NCI-H345 treated with DMSO at 0.1 percent for 48 hours (cell line): Measurements from ENCODE around the gene MYNN.

Experiments used
- DNase-seq: peaks from one replicate; lab custom pipeline; 2025; ENCODE audit not compliant: unreplicated experiment; lab: John Stamatoyannopoulos, UW

MYNN gene

DNA sequence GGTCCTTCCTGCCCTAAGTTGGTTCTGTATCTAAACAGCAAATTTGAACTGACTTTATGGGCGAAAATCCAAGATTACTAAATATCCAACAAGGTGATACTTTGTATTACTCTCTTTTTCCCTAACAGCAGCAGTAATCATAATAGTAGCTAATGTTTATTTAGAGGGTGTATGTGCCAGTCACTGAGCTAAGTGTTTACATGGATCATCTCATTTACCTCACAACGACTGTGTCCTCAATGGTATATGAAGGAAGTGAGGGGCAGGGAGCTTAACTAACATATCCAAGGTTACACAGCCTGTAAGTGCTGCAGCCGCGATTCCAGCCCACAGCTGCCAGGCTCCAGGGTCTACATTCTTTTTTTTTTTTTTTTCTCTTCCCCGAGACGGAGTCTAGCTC is 49.8 kb downstream of the MYNN start:
- DNase-seq: peak; percentile 47

DNA sequence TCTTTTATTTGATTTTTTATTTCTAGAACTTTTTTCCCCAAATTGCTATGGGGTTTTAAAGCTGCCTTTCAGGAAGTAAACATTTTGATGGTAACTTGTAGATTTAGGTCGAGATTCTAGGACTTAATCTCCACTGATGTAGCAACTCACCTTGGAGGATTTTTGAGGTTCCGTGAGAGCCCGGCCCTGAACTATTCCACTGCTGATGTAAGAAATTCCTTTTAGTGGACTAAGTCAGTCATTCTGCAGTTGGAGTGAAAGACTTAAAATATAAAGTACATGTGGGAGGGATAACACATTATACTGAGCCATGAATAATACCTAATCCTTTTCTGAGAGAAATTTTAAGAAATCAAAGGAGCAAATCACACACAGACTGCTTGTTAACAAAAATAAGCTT is 52.1 kb downstream of the MYNN start:
- no peak for DNase-seq

GRCh38 chr3:169827712-169828111 is 54.5 kb downstream of the MYNN start:
- no peak for DNase-seq

DNA sequence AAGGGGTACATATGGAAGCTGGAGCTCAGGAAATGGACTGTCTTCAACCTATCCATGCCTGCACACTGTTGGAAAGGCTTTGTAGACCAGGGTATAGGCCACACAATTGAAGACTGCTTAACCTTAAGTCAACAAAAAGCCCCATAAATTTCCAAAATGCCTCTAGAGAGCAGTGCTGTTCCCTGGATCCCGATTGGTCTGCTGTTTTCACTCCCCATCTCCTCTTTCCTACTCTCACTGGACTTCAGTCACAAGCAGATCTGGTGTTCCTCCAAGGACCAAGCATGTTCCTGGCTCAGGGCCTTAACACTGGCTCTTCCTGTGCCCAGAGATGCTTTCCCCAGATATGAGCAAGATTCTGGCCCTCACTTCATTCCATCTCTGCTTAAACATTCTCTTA is 62.3 kb downstream of the MYNN start:
- DNase-seq: no peak

DNA sequence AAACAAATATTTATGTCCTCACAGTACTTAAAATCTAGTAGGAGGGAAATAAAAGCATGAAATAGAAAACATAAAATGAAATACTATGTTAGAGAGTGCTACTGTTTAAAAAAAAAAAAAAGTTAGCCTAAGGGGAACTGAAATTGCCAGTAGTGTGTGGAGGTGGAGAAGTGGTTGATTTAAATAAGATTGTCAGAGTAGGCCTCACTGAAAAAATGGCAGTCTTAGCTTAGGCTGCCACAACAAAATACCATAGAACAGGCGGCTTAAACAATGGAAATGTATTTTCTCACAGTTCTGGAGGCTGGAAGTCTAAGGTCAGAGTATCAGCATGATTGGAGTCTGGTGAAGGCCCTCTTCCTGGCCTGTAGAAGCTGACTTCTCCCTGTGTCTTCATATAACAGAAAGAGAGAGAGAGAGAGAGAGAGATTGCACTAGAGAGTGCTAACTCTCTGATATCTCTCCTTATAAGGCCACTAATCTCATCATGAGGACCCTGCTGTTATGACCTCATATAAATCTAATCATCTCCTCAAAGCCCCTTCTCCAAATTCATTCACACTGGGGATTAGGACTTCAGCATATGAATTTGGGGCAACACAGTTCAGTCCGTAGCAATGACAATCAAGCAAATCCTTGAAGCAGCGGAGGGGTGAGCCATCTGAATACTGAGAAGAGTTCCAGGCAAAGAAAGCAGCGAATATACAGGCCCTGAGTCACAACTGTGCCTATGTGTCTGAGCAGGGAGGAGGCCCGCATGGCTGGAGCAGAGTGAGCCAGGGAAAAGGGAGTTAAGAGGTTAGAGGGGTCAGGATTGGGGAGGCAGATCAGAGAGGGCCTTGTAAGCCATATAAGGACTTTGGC is 63.1 kb downstream of the MYNN start:
- DNase-seq: no peak

DNA sequence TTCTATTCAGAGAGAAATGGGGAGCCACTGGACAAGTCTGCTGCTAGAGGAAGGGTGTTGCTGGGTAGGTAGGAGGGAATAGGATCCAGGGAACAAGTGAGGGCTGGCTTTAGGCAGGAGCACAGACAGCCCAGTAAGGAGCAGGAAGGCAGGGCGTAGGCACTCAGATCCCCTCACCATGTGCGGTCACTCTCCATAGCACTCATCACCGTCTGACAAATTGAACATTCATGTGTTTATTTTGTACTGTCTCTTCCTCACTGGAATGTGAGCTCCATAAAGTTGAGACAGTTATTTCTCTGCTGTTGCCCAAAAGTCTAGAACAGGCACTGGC is 63.7 kb downstream of the MYNN start:
- no peak for DNase-seq

DNA sequence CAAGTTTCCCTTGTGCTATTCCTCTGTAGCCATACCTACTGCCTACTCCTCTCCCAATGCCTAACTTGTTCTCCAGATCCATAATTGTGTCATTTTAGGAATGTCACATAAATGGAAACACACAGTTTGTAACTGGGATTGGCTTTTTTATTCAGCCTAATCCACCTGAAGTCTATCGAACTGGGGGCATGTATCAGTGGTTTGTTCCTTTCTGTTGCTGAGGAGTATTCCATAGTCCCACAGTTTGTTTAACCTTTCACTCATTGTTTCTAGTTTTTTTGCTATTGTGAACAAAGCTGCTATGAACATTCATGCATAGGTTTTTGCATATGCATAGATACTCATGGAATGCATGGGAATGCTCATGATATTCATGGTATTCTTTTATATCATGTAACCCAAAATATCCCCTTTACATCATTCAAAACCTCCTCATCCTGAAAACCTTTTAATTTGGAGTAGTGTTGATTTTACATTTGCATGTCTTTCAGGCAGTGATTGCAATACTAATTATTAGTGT is 65.4 kb downstream of the MYNN start:
- no peak for DNase-seq
